ENCODE measurements around the gene PCOLCE2. TPM values are rescaled to one million over a fixed set of nuclear protein-coding genes. Genes with fewer than 3 reads are reported as not detected.

Gene PCOLCE2
- total RNA-seq, 1 donor from 2014 or later: 2.0 TPM

DNA sequence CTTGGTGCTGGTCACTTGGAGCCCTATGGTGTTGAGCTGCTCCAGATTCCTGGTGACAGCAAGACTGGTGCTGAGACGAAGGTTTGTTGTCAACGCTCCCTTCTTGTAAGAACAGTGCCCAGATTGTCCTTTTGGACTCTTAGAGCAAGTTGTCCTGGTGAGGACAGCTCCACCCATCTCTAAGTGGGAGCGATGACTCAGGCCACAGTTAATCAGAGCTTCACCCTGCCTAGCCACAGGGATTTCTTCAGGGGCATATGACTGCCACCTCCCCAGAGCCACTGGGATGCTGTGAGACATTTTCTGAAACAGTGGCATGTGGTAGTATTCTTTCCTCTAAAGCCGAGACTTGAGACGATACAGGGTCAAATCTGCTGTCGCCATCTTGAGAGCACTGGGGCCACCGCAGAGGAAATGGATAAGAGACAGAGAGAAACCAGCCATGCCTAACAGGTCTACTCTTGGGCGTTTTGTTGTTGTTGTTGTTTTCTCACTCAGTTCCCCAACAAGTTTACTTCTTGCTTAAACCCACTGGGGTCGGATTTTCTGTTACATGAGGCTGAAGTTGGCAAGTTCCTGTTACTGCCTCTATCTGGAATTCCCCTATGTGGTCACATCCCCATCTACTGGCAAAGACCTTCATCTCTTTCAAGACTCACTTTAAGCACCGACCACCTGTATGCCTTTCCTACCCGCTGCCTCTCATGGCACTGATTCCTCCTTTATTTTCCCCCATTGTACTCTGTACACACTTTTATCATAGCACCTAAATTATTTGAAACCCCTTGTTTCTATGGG, 16.0 kb upstream of the PCOLCE2 start:
- H3K4me3 Mint-ChIP-seq (ENCODE audit: low read depth): no peak overlapping the region
- peaks cover 13% of the 10 kb centered on the region for H3K27me3 Mint-ChIP-seq
- no peaks in the 10 kb centered on the region for H3K4me1 Mint-ChIP-seq (ENCODE audit: low read depth)
- H3K36me3 Mint-ChIP-seq (ENCODE audit: insufficient read depth): no peaks in the 10 kb centered on the region
- no peaks in the 10 kb centered on the region for H3K9me3 Mint-ChIP-seq (ENCODE audit: low read depth)
- TF ChIP-seq, protein P1, sequence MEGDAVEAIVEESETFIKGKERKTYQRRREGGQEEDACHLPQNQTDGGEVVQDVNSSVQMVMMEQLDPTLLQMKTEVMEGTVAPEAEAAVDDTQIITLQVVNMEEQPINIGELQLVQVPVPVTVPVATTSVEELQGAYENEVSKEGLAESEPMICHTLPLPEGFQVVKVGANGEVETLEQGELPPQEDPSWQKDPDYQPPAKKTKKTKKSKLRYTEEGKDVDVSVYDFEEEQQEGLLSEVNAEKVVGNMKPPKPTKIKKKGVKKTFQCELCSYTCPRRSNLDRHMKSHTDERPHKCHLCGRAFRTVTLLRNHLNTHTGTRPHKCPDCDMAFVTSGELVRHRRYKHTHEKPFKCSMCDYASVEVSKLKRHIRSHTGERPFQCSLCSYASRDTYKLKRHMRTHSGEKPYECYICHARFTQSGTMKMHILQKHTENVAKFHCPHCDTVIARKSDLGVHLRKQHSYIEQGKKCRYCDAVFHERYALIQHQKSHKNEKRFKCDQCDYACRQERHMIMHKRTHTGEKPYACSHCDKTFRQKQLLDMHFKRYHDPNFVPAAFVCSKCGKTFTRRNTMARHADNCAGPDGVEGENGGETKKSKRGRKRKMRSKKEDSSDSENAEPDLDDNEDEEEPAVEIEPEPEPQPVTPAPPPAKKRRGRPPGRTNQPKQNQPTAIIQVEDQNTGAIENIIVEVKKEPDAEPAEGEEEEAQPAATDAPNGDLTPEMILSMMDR (IDR thresholded peaks at IDR 0.05; ENCODE audit: unreplicated experiment): no peak
- H3K27ac Mint-ChIP-seq: no peak overlapping the region
- no peak for DNase-seq (ENCODE audit: low spot score, unreplicated experiment)

DNA sequence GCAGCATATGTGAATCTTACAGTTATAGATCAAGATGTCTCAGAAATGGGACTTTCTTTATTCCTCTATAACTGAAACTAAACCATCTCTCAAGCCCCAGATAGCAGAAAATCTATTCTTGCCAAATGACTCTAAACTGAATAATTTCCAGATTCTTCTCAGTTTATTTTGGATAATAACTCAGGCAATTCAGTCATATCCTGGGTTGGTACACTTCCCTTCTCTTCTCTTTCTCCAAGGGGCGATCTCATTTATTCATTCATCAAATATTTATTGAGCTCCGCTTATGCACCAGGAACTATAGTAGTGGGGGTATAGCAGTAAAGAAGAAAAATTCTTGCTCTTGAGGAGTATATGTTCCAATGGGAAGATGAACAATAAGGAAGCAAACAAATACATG, 13.5 kb upstream of the PCOLCE2 start:
- H3K27ac Mint-ChIP-seq: no peak overlapping the region
- H3K9me3 Mint-ChIP-seq (ENCODE audit: low read depth): no peaks in the 10 kb centered on the region
- peaks cover 8% of the 10 kb centered on the region for H3K27me3 Mint-ChIP-seq
- no peak overlapping the region for H3K4me3 Mint-ChIP-seq (ENCODE audit: low read depth)
- TF ChIP-seq, protein P1 (IDR thresholded peaks at IDR 0.05; ENCODE audit: unreplicated experiment): no peak
- no peaks in the 10 kb centered on the region for H3K36me3 Mint-ChIP-seq (ENCODE audit: insufficient read depth)
- H3K4me1 Mint-ChIP-seq (ENCODE audit: low read depth): no peaks in the 10 kb centered on the region
- DNase-seq (ENCODE audit: low spot score, unreplicated experiment): no peak

DNA sequence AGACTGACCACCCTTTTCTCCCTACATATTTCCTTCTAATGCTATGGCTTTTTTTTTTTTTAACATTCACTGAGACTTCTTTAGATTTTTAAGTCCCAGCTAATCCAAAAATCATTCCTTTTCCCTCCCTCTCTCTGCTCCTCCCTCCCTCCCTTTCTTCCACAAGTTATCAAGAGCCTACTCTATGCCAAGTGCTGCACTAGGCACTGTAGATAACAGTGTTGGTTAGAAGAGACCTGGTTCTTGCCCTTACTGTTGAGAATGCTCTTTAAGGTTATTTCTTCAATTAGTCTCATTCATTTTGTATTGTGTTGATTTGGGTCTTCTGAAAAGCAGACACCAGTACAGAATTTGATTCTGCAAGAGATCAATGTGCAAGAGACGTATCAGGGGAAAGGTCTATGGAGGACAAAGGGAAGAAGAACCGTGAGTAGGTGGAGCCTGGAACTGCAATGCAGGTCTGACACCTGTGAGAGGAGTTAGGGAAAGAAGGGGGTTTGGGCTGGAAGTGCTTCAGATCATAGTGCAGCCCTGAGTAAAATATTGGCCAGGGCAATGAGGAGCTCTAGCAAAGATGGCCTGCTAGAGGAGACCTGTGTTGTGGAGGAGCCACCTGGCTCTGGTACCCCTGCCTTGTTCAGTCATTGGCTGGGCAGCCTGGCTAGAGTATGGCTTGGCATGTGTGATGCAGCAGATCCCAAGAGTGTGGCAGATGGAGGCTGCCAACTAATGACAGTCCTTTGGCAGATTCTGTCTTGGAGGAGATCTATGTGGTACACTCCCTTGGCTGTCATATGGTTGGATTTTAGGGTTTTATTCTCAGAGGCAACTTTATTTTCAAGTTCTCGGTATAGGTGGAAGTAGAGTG, 9.7 kb upstream of the PCOLCE2 start:
- Mint-ChIP-seq H3K9me3 (ENCODE audit: low read depth) (peaks cover 4% of the 10 kb centered on the region), H3K4me1 (ENCODE audit: low read depth) (peaks cover 8% of the 10 kb centered on the region), H3K27me3 (no peaks in the 10 kb centered on the region), H3K36me3 (ENCODE audit: insufficient read depth) (no peaks in the 10 kb centered on the region), H3K27ac (no peak overlapping the region), H3K4me3 (ENCODE audit: low read depth) (no peak overlapping the region)
- no peak for DNase-seq (ENCODE audit: low spot score, unreplicated experiment)
- TF ChIP-seq, protein P1 (IDR thresholded peaks at IDR 0.05; ENCODE audit: unreplicated experiment): no peak

DNA sequence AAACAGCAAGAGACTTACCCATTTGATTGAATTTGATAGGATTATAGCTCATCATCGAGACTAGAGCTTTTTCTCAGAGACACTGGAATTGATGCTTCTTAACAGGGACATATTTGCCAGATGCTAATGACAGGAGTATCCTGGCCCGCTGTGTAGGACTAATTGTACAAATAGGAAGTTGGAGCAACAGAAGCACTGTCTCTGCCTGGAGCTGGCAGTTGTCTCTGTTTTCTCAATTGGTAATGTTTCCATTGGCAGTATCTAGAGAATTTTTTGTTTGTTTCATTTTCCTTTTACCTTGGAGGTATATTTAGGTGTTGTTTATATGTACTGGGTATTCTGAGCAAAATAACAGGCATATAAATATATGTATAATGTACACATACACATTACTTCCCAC, 8.9 kb upstream of the PCOLCE2 start:
- no peak for DNase-seq (ENCODE audit: low spot score, unreplicated experiment)
- H3K9me3 Mint-ChIP-seq (ENCODE audit: low read depth): peaks cover 4% of the 10 kb centered on the region
- H3K27me3 Mint-ChIP-seq: no peaks in the 10 kb centered on the region
- no peaks in the 10 kb centered on the region for H3K36me3 Mint-ChIP-seq (ENCODE audit: insufficient read depth)
- no peak overlapping the region for H3K4me3 Mint-ChIP-seq (ENCODE audit: low read depth)
- H3K27ac Mint-ChIP-seq: no peak overlapping the region
- H3K4me1 Mint-ChIP-seq (ENCODE audit: low read depth): peaks cover 8% of the 10 kb centered on the region
- TF ChIP-seq, protein P1 (IDR thresholded peaks at IDR 0.05; ENCODE audit: unreplicated experiment): no peak

DNA sequence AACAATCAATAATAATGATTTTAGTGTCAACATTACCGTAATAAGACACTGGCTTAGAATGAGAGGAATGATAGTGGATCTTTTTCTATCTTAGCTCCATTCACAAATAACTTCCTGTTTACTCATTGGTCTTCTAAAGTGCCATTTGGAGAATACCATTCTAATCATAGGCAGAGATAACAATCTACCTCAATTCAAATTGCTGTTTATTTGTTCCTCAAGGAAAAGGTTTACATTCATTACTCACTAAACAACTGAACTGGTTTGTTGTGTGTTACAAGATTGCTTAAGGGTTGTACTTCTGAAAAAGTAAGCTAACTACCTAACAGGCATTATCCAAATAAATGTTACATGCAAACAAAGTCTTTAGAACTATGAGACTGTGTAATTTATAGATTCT, 8.1 kb upstream of the PCOLCE2 start:
- Mint-ChIP-seq H3K4me3 (ENCODE audit: low read depth) (no peak overlapping the region), H3K27me3 (peaks cover 3% of the 10 kb centered on the region), H3K27ac (no peak overlapping the region), H3K36me3 (ENCODE audit: insufficient read depth) (no peaks in the 10 kb centered on the region), H3K4me1 (ENCODE audit: low read depth) (peaks cover 8% of the 10 kb centered on the region), H3K9me3 (ENCODE audit: low read depth) (peaks cover 4% of the 10 kb centered on the region)
- TF ChIP-seq, protein P1 (IDR thresholded peaks at IDR 0.05; ENCODE audit: unreplicated experiment): no peak
- DNase-seq (ENCODE audit: low spot score, unreplicated experiment): no peak

Measured in progenitor cell of endocrine pancreas (in vitro differentiated cells).